ENCODE data around the gene PAK6.
A peak's percentile ranks its signal among the peaks of the same experiment; 100 is the strongest.

The PAK6 gene

DNA sequence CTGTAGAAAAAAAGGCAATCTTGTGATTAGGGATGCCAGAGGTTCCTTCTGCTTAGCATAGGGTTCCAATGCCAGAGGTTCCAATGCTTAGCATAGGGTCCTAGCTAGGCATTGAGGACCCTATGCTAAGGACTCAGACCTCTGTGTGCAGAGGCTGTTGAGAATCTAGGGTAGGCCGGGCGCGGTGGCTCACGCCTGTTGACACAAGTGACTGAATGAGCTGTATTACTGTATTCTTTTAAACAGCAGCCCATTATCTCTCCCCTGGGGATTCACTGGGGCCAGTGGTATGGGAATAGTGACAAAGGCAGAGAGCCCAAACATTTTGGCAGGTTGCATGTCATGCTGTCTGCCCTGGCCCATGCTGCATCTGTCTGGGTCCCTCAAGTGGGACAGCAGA lies 16.2 kb downstream of the PAK6 start:
- no peak for DNase-seq (ENCODE audit: low spot score)

DNA sequence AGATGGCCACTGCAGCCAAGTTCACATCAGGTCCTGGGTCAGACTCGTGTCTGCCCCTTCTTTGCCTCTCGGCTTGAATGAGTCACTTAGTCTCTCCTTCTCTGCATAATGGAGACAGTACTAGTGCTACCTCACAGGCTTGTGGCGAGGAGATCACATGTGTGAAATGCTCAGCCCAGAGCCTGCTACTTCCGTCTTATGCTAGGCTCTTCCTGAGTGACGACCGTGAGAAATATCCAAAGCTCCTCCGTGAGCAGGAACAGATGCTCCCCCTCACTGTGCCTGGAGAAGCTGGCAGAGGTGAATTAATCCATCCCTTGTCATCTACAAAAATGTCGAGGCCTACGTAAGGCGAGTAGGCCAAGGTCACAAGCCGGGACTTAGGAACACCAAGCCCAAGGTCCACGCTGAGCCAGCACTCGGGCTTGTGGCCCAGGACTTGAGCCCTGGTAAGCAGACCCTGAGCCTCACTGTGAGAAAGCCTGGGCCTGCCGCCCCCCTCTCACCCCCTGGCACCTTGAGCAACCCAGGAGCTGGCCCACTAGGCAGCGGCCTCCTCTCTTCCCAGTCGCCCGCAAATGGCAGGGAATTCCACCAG lies 17.9 kb downstream of the PAK6 start:
- DNase-seq (ENCODE audit: low spot score) = peak; percentile 55

DNA sequence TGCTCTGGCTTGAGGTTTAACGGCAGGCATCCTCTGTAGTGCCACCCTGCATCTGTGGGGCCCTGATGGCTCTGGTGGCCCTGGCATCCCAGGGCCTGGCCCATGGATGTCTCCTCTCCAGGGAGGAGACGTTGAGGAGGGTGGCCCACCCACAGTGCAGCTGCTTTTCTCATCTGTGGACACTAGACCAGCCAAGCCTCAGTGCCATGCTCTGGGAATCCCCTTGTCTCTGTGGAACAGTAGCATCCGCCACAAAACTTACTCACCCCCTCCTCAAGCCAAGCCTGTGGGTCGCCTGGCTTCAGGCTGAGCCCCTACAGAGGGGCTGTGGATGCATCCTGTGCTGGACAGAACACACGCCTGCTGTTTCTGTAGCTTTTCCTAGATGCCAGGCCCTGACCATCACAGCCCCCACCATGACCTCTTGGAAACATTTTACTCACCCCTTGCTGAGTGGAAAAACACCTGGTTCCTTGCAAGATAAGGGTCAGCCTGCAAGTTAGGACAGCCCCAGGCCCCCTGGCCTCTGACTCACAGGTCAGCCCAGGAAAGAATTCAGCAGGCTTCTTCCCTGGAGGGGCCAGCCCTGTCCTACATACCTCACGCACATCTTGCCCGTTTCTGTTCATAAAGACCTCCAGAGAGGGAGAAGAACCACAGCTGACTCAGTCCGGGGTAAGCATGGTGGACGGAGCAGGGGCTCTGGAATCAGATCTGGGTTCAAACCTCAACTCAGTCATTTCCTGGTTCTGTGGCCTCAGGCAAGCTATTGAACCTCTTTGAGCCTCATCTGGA lies 19.0 kb downstream of the PAK6 start:
- DNase-seq (ENCODE audit: low spot score) = peak; percentile 24

DNA sequence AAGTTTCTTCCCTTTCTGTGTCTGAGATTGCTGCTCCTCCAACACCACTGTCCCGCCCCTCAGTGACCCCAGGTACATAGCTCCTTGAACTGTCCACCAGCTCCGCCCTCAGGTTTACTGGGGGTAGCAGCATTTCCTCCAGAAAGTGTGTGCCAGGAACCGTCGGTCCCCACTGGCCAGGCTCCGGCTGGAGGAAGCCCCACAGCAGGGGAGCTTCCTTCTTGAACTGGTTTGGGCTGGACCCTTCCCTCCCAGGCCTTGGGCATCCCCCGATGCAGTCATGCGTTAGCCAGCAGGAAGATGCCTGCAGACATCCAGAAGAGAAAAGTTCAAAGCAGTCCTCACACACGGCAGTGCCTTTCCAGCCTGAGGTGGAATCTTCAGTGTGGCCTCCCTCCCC lies 19.7 kb downstream of the PAK6 start:
- peak; percentile 34 for DNase-seq (ENCODE audit: low spot score)

DNA sequence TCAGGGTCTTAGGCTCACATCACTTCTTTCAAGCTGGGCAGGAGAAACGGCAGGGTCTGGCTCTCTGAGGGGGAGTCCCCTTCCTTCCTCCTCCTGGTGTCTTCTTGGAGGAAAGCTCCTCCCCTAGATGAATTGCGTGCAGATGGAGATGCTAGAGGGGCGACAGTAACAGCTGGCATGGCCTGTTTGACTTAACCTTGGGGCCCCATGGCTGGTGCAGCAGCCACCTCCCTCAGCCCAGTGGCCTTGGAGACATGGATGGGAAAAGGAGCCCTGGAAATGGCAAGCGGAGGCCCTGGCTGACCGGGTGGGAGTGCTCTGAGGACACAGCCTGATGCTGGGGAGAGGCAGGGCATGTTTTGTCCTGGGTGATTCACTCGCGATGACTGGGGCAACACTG lies 20.2 kb downstream of the PAK6 start:
- DNase-seq (ENCODE audit: low spot score) = no peak

DNA sequence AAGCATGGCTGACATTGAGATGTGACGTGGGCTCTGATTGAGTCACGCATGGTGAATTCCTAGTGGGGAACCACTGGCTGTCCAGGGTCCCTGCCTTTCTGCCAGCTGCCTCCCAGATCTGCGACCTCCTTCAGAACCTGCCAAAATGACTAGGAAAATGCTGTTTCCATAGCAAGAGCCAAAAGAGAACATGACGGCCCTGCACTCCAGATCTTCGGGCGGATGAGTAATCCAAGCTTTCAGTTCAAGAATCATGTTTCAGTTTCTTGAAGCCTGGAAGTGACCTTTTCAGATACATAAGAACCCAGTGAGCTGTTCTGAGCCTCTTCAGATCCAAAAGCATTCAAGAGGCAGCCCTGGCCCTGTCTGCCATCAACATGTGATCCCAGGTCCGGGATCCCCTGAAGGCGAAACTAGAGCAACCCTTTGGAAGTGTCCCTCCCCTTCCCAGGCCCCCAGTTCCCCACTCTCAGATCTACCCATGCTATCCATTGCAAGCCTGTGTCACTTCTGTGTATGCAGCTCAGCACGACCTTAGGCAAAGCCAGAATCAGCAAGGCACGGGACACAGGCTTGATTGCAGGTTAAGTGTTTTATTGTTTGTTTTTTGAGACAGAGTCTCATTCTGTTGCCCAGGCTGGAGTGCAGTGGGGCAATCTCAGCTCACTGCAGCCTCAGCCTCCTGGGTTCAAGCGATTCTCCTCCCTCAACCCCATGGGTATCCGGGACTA lies 24.3 kb downstream of the PAK6 start:
- DNase-seq (ENCODE audit: low spot score) = no peak

DNA sequence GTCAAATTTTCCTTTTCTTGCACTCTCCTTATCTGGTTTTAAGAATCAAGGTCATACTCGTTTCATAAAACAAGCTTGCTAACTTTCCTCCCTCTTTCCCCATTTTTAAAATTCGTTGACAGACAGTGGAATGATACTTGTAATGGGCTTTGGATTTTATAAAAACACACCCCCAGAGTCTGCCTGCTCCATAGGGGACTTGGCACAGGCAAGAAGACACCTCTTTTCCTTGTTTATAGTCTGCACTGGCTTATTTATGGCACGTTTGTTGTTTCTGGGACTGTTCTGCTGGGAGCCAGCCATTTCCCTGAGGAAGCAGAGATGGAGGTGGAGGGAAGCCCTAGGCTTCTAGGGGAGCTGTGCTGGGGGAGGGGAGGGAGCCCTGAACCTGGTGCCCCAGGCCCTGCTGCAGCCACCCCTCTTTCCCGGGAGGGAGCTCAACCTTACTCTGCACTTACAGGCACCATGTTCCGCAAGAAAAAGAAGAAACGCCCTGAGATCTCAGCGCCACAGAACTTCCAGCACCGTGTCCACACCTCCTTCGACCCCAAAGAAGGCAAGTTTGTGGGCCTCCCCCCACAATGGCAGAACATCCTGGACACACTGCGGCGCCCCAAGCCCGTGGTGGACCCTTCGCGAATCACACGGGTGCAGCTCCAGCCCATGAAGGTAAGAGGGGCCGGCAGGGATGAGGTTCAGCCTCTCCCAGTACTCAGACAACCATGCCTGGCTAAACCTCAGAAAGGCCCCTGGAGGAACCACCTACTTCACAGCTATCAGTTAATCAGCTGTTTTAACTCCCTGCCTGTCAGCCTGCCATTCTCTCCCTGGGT lies 25.7 kb downstream of the PAK6 start:
- no peak for DNase-seq (ENCODE audit: low spot score)

DNA sequence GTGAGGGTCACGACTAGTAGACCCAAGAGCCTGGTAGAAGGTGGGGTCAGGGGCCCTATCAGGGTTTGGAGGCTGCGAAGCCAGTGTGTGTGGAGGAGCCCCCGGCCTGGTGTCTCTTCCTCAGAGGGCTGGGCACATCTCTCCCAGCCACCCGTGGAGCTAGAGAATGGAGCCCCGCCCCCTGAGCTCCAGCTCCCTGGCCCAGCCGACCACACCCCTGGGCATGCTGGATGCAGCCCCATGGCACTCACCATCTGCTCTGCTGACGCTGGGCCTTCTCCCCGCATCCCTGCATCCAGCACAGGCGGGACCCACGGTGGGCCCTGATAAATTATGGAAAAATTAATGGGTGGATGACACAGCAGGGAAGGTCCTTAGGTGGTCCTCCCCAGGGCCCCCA lies 26.5 kb downstream of the PAK6 start:
- no peak for DNase-seq (ENCODE audit: low spot score)

DNA sequence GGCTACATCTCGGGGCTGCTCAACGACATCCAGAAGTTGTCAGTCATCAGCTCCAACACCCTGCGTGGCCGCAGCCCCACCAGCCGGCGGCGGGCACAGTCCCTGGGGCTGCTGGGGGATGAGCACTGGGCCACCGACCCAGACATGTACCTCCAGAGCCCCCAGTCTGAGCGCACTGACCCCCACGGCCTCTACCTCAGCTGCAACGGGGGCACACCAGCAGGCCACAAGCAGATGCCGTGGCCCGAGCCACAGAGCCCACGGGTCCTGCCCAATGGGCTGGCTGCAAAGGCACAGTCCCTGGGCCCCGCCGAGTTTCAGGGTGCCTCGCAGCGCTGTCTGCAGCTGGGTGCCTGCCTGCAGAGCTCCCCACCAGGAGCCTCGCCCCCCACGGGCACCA lies 27.0 kb downstream of the PAK6 start:
- no peak for DNase-seq (ENCODE audit: low spot score)

DNA sequence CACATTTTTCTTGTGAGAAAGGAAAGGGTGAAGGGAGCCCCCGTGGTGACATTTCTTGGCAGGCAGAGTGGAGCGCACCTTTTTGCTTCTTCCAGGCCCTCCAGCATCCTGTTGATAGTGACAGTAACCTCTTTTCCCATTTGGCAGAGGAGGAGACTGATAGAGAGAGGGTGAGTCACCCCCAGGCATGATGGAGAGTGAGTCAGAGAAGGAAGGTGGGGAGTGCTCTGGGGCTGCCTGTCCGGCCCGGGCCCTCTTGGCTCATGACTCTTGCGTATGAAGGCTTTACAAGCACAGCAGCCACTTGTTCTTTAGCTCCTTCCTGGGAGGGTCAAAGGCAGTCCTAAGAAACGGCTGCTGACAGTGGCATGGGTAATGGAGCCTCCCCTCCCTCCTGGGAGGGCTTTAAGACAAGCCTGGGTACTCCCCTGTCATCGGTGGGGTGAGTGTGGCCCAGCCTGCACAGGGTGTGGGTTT lies 28.0 kb downstream of the PAK6 start:
- DNase-seq (ENCODE audit: low spot score) = peak; percentile 87

DNA sequence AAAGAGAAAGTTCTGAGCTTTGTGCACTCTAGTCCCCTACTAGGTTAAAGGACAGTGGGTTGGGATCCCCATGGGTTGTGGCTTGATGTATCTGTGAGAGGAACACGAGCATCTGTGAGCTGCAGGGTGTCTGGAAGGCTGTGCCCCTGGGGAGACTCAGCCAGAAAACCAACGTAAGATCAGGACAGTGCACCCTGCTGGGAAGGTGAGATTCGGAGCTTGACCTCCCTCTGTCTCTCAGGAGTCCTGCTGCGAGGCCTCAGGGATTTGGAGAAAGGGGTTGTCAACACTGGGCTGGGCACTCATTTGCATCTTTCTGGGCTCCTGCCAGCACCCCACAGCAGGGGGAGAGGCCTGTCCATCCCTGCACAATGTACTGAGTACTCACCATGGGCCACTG lies 28.8 kb downstream of the PAK6 start:
- no peak for DNase-seq (ENCODE audit: low spot score)

DNA sequence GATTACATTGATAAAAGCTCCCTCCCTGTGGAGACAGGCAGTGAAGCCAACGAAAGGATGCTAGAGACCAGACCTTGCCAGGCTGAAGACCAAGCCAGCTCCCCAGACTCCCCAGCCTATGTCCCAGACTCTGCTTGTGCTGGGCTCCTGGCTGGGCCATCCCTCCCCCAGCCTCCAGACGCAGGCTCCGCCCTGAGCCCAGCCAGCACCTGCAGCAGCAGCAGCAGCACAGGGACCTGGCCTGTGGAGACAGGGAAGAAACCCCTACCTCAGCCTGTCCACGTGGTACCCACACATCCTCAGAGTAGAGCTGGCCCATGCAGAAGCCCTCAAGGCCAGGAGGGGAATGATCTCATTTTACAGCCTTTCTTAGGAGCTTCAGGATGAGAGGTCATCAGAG lies 30.7 kb downstream of the PAK6 start:
- DNase-seq (ENCODE audit: low spot score) = no peak

DNA sequence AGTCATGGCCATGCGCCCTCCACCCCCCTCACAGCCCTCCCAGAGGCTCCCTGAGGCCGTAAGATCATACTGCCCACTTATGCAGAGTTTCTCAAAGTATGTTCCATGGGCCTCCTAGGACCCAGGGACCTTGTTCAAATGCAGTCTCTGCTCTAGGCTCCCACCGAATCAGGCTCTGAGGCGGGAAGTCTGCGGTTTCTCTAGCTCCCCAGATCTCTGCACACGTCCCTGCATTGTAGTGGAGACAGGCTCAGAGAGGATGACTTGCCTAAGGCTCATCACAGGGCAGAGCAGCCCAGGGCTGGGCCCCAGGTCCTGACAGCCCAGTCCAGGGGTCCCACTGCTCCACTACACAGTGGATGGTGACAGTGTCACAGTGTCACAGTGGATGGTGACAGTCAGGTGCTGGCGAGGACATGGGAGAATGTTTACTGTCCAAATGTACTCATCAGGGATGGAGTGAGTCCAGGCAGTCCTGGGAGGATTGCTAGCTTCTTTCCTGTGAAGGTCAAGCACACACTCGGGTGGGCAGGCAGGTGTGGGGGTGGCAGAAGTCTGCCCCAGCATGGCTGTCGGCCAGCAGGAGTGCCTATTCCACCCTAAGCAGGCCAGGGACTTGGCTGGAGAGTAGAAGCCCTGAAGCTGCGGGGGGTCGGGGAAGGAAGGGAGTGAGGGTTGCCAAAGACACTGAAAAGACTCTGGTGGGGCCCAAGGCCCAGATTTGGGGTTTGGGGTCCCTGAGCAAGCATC lies 31.6 kb downstream of the PAK6 start:
- DNase-seq (ENCODE audit: low spot score) = no peak

DNA sequence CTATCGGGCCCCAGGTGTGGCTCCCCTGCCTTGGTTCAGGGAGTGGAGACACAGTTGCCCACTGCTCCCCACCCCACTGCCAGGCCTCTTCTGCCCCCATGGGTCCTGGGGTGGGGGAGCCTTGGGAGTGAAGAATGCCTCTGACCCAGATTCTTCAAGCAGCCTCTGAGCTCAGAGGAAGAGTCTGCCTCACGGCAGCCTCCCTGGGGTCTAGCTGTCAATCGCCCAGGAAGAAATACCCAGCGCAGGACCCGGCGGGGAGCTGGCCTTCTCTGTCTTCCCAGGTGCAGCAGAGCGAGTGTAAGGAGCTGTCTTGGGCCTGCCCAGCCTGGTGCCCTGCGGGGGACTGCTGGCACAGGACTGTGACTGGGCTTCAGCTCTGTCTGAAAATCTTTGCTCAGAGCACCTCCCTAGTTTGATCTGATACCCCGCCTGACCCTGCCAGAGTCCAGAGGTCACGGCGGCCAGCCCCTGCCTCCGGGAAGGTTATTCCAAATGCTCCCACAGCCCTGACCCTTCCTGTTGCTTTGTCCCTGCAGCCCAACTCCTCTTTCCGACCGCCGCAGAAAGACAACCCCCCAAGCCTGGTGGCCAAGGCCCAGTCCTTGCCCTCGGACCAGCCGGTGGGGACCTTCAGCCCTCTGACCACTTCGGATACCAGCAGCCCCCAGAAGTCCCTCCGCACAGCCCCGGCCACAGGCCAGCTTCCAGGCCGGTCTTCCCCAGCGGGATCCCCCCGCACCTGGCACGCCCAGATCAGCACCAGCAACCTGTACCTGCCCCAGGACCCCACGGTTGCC lies 33.0 kb downstream of the PAK6 start:
- DNase-seq (ENCODE audit: low spot score) = no peak

DNA sequence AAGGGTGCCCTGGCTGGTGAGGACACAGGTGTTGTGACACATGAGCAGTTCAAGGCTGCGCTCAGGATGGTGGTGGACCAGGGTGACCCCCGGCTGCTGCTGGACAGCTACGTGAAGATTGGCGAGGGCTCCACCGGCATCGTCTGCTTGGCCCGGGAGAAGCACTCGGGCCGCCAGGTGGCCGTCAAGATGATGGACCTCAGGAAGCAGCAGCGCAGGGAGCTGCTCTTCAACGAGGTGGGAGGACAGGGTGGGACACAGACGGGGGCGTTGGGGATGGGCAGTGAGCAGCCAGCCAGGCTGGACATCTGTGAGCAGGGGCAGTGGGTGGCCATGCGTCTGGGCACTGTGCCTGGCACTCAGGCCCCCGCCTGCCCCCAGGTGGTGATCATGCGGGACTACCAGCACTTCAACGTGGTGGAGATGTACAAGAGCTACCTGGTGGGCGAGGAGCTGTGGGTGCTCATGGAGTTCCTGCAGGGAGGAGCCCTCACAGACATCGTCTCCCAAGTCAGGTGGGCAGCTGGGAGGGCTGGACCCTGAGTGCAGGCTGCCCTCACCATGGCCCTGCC lies 33.7 kb downstream of the PAK6 start:
- no peak for DNase-seq (ENCODE audit: low spot score)

DNA sequence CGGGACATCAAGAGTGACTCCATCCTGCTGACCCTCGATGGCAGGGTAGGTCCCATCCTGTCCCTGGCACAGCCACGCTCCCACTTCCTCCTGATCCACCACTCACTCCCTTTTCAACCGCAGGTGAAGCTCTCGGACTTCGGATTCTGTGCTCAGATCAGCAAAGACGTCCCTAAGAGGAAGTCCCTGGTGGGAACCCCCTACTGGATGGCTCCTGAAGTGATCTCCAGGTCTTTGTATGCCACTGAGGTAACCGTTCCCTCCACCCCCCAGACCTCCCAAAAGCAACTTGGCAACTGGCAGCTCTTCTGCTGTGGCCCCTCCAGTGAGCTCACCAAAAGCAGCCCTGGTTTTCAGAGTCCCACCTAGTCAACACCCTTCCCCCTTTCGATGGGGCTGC lies 34.6 kb downstream of the PAK6 start:
- DNase-seq (ENCODE audit: low spot score) = no peak

DNA sequence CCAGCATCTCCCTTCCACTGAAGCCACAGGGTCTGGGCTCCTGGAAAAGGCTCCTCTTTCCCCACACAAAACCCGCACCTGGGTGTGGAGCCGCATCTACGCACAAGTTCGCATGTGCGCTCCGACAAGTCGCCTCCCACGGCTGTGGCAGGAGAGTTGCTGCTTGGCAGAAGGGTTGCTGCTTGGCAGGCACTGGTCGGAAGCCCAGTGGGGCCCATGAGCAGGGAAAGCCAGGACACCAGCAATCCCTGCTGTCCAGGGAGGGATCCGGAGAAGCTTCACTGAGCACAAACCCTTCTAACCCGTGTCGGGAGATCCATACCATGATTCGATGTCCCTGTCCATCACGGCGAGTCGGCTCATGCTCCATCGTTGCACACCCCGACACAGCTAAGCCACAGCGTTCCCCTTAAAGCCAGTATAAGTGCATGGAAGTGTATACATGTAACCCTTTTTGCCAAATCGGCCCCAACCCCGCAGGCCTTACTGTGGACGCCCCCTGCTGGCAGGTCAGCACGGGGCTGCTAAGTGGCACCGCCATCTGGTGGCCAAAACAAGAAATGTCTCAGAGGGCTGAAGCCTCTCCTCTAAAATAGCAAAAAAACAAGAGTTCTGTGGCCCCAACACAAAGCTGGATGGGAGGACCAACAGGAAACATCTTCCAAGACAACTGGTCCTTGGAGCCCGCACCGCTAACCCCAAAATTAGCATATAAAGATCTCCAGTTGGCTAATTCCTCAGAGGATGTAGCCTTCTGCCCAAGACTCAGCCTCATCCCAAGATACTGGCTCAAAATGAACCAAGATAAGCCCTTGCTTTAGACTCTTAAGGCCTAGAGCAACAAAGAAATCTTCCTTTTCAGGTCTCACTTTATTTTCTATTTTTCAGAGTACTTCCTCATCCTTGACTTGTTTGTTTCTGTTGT lies 35.7 kb downstream of the PAK6 start:
- peak; percentile 80 for DNase-seq (ENCODE audit: low spot score)

DNA sequence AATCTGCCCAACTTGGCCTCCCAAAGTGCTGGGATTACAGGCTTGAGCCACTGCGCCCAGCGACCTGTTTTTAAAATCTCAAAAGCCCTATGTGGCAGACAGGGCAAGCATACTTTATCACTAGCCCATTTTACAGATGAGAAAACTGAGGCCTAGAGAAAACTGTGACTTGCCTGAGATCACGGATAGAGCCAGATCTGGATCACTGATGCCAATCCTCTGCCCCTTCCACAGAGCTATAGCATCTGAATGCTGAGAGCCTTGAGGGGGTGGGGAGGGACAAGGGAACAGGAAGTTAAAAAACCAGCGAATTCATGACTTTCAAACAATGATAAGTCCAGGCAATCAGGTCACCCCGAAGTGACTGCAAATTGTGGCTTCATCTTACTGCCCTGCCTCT lies 36.7 kb downstream of the PAK6 start:
- DNase-seq (ENCODE audit: low spot score) = no peak

DNA sequence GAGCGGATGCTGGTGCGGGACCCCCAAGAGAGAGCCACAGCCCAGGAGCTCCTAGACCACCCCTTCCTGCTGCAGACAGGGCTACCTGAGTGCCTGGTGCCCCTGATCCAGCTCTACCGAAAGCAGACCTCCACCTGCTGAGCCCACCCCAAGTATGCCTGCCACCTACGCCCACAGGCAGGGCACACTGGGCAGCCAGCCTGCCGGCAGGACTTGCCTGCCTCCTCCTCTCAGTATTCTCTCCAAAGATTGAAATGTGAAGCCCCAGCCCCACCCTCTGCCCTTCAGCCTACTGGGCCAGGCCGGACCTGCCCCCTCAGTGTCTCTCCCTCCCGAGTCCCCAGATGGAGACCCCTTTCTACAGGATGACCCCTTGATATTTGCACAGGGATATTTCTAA lies 37.1 kb downstream of the PAK6 start:
- DNase-seq (ENCODE audit: low spot score) = no peak

Measured in kidney tubule cell (primary cell).